ENCODE results near the gene PDIA4.
"Not testable (repeated sequence)": the region's sequence is repeated elsewhere in the genome, so short reads cannot be mapped to it uniquely, and the experiment has no call there.

The PDIA4 gene

GRCh38 chr7:149020483-149020882 lies 7.8 kb downstream of the PDIA4 start:
- TF ChIP-seq ZNF274 (IDR thresholded peaks at IDR 0.05; ENCODE audit: low read depth, low read length) = no peak
- H3K4me3 ChIP-seq (ENCODE audit: low read length) = no peak overlapping the region

- TF ChIP-seq ZNF274 (IDR thresholded peaks at IDR 0.05; ENCODE audit: low read depth, low read length) = no peak
- no peak overlapping the region for H3K4me3 ChIP-seq (ENCODE audit: low read length)
Measured at GRCh38 chr7:149016876-149017275, 11.4 kb downstream of the PDIA4 start.

GRCh38 chr7:149014309-149014708 lies 14.0 kb downstream of the PDIA4 start:
- H3K4me3 ChIP-seq (ENCODE audit: low read length) = no peak overlapping the region
- TF ChIP-seq ZNF274 (IDR thresholded peaks at IDR 0.05; ENCODE audit: low read depth, low read length) = no peak

- no peak overlapping the region for H3K4me3 ChIP-seq (ENCODE audit: low read length)
- TF ChIP-seq ZNF274 (IDR thresholded peaks at IDR 0.05; ENCODE audit: low read depth, low read length) = no peak
Measured at GRCh38 chr7:149013876-149014275, 14.4 kb downstream of the PDIA4 start.

- not testable (repeated sequence) for H3K4me3 ChIP-seq (ENCODE audit: low read length)
Measured at GRCh38 chr7:149012730-149013129, 15.6 kb downstream of the PDIA4 start.

- TF ChIP-seq ZNF274 (IDR thresholded peaks at IDR 0.05; ENCODE audit: low read depth, low read length) = no peak
- no peak overlapping the region for H3K4me3 ChIP-seq (ENCODE audit: low read length)
Measured at GRCh38 chr7:149011491-149011890, 16.8 kb downstream of the PDIA4 start.

GRCh38 chr7:149010451-149010850 lies 17.9 kb downstream of the PDIA4 start:
- H3K4me3 ChIP-seq (ENCODE audit: low read length) = no peak overlapping the region
- no peak for TF ChIP-seq ZNF274 (IDR thresholded peaks at IDR 0.05; ENCODE audit: low read depth, low read length)

GRCh38 chr7:149009527-149009926 lies 18.8 kb downstream of the PDIA4 start:
- no peak overlapping the region for H3K4me3 ChIP-seq (ENCODE audit: low read length)
- no peak for TF ChIP-seq ZNF274 (IDR thresholded peaks at IDR 0.05; ENCODE audit: low read depth, low read length)

GRCh38 chr7:149007611-149008010 lies 20.7 kb downstream of the PDIA4 start:
- TF ChIP-seq ZNF274 (IDR thresholded peaks at IDR 0.05; ENCODE audit: low read depth, low read length) = no peak
- H3K4me3 ChIP-seq (ENCODE audit: low read length) = no peak overlapping the region

GRCh38 chr7:149007146-149007545 lies 21.2 kb downstream of the PDIA4 start:
- no peak overlapping the region for H3K4me3 ChIP-seq (ENCODE audit: low read length)
- TF ChIP-seq ZNF274 (IDR thresholded peaks at IDR 0.05; ENCODE audit: low read depth, low read length) = no peak

- H3K4me3 ChIP-seq (ENCODE audit: low read length) = no peak overlapping the region
- TF ChIP-seq ZNF274 (IDR thresholded peaks at IDR 0.05; ENCODE audit: low read depth, low read length) = no peak
Measured at GRCh38 chr7:149006345-149006725, 22.0 kb downstream of the PDIA4 start.

GRCh38 chr7:149005427-149006344 lies 22.6 kb downstream of the PDIA4 start:
- H3K4me3 ChIP-seq (ENCODE audit: low read length) = no peak overlapping the region
- TF ChIP-seq ZNF274 (IDR thresholded peaks at IDR 0.05; ENCODE audit: low read depth, low read length) = no peak

GRCh38 chr7:149004405-149005370 lies 23.6 kb downstream of the PDIA4 start:
- no peak overlapping the region for H3K4me3 ChIP-seq (ENCODE audit: low read length)
- TF ChIP-seq ZNF274 (IDR thresholded peaks at IDR 0.05; ENCODE audit: low read depth, low read length) = no peak

- H3K4me3 ChIP-seq (ENCODE audit: low read length) = no peak overlapping the region
- TF ChIP-seq ZNF274 (IDR thresholded peaks at IDR 0.05; ENCODE audit: low read depth, low read length) = no peak
Measured at GRCh38 chr7:149003560-149004305, 24.6 kb downstream of the PDIA4 start.

All from GM08714 (cell line).